ENCODE data around the gene YIF1A. TPM values are rescaled to one million over a fixed set of nuclear protein-coding genes. Genes with fewer than 3 reads are reported as not detected.

The YIF1A gene
- total and polyA plus RNA-seq, 2 of the 4 experiments (the other 2 are of a cell fraction): 128 to 207 TPM

DNA sequence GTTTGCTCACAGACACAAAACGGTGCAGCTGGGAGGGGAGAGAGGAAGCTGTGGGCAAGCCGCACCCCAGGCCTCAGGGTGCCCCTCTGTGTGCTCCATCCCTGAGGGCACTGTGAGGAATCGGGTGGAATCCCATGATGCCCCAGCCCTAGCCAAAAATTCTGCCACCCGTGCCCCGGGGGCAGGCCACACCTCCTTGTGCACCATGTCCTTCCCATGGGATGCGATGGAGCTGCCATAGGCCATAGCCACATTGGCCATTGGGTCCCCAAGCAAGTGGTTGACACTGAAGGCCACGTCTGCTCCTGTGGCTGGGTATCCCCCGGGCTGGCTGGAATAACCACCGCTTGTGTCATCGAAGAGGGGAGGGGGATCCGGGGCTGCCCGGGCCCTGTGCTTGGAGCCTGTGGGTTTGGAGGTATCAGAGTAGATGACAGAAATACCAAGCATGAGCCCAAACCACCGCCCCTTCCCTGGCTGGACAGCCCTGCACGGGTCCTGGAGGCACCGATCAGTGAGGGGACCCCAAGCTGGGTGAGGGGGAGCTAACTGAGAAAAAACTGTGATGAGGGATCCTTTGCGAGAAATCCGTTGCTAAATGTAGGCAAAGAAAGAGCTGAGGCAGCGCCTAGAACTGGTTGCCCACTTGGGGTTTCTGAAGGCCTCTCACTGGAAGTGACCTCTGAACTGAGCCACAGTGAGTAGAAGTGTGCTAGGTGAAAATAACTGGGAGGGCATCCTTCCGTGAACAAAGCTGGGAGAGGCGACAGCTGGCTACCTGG, 863 bp downstream of the YIF1A start:
- WGBS, 2 experiments (ENCODE audit: extremely low coverage in 2 of 2, insufficient read length in 1 of 2): 55% methylated on average over 11 of the region's 20 CpGs; no CpG with 5 or more reads in 1 of the 2 experiments
- peak overlapping the region; percentile 98 for H3K4ac ChIP-seq (ENCODE audit: low read depth, low read length)
- peak overlapping the region; percentile 4; the same call in 1 of the 2 replicates for H2BK120ac ChIP-seq (ENCODE audit: low read depth, low read length)
- peak overlapping the region; percentile 91 for H3K23ac ChIP-seq (ENCODE audit: low read depth, low read length)
- in situ Hi-C loops (cut with MboI; ENCODE audit: low sequenced_read_pairs) (no loop called here), intact Hi-C loops (cut with micrococcal nuclease) (loop anchor here (2.0 kb wide), 1 partner anchor 65 kb away; no protein-coding TSS in a partner anchor), dilution Hi-C loops (cut with HindIII; ENCODE audit: low sequenced_read_pairs, unreplicated experiment) (no loop called here)
- peaks cover 15 to 40% of the 10 kb centered on the region in 2 experiments; a peak in 3 of 4 replicates for H3K79me1 ChIP-seq (ENCODE audit: low read depth in 1 of 2, low read length in 2 of 2)
- H4K91ac ChIP-seq (ENCODE audit: insufficient read depth, low read depth, low read length): peak overlapping the region; percentile 93
- H3K18ac ChIP-seq (ENCODE audit: low read depth, low read length): peak overlapping the region; percentile 38; the same call in 1 of the 2 replicates
- H2BK20ac ChIP-seq (ENCODE audit: low read depth, low read length): no peak overlapping the region; the same call in 1 of the 2 replicates
- H4K8ac ChIP-seq (ENCODE audit: low read depth in 2 of 2, low read length in 2 of 2): peak overlapping the region; percentile 90 to 93
- peak overlapping the region; percentile 90 for H2AK5ac ChIP-seq (ENCODE audit: low read depth, low read length)
- peak overlapping the region; percentile 98 for H3K4me2 ChIP-seq (ENCODE audit: low read depth, low read length)
- H3K14ac ChIP-seq (replicated peaks; ENCODE audit: low read depth, low read length): peak overlapping the region; percentile 99
- H3K4me3 ChIP-seq (ENCODE audit: insufficient read depth, low read depth, low read length): peak overlapping the region; percentile 69
- peak overlapping the region; percentile 90 for H3K56ac ChIP-seq (ENCODE audit: extremely low read depth, insufficient read depth, low read length)
- ATAC-seq (ENCODE audit: low read depth) (peak; percentile 1), DNase-seq (no peak)
- H4K20me1 ChIP-seq (ENCODE audit: insufficient read depth, low read length): peaks cover 18% of the 10 kb centered on the region
- peaks cover 16% of the 10 kb centered on the region; the same call in 1 of the 2 replicates for H3K36me3 ChIP-seq (ENCODE audit: control insufficient read depth, insufficient read depth, low read length)
- peak overlapping the region; percentile 91 for H2BK5ac ChIP-seq (ENCODE audit: low read depth, low read length, poor library complexity, severe bottlenecking)
- H3K9ac ChIP-seq (ENCODE audit: low read depth, low read length): peak overlapping the region; percentile 99
- peak overlapping the region; percentile 92 for H4K5ac ChIP-seq (ENCODE audit: low read depth, low read length)
- TF ChIP-seq RCOR1 (IDR thresholded peaks at IDR 0.05; ENCODE audit: insufficient replicate concordance, low read length) (no peak), POLR2A (IDR thresholded peaks at IDR 0.05; ENCODE audit: low read depth, low read length) (no peak), NFE2L2 (IDR thresholded peaks at IDR 0.05; ENCODE audit: low read depth, low read length) (no peak), MAFK (IDR thresholded peaks at IDR 0.05; ENCODE audit: low read depth, low read length) (no peak), RFX5 (IDR thresholded peaks at IDR 0.05; ENCODE audit: low read depth, low read length) (no peak), RAD21 (IDR thresholded peaks at IDR 0.05; ENCODE audit: low read length) (no peak), SMC3 (IDR thresholded peaks at IDR 0.05; ENCODE audit: low read depth, low read length) (no peak), MXI1 (IDR thresholded peaks at IDR 0.05; ENCODE audit: borderline replicate concordance, low read depth, low read length) (no peak), CEBPB (IDR thresholded peaks at IDR 0.05; ENCODE audit: low read depth, low read length) (no peak), CHD1 (IDR thresholded peaks at IDR 0.05; ENCODE audit: low read depth, low read length) (no peak), BHLHE40 (IDR thresholded peaks at IDR 0.05; ENCODE audit: low read depth, low read length) (no peak), FOS (IDR thresholded peaks at IDR 0.05; ENCODE audit: low read depth, low read length) (no peak)
- TF ChIP-seq, protein P1, sequence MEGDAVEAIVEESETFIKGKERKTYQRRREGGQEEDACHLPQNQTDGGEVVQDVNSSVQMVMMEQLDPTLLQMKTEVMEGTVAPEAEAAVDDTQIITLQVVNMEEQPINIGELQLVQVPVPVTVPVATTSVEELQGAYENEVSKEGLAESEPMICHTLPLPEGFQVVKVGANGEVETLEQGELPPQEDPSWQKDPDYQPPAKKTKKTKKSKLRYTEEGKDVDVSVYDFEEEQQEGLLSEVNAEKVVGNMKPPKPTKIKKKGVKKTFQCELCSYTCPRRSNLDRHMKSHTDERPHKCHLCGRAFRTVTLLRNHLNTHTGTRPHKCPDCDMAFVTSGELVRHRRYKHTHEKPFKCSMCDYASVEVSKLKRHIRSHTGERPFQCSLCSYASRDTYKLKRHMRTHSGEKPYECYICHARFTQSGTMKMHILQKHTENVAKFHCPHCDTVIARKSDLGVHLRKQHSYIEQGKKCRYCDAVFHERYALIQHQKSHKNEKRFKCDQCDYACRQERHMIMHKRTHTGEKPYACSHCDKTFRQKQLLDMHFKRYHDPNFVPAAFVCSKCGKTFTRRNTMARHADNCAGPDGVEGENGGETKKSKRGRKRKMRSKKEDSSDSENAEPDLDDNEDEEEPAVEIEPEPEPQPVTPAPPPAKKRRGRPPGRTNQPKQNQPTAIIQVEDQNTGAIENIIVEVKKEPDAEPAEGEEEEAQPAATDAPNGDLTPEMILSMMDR (conservative IDR thresholded peaks at IDR 0.05; ENCODE audit: low read depth, low read length): no peak
- TF ChIP-seq, protein P2, sequence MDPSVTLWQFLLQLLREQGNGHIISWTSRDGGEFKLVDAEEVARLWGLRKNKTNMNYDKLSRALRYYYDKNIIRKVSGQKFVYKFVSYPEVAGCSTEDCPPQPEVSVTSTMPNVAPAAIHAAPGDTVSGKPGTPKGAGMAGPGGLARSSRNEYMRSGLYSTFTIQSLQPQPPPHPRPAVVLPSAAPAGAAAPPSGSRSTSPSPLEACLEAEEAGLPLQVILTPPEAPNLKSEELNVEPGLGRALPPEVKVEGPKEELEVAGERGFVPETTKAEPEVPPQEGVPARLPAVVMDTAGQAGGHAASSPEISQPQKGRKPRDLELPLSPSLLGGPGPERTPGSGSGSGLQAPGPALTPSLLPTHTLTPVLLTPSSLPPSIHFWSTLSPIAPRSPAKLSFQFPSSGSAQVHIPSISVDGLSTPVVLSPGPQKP (IDR thresholded peaks at IDR 0.05; ENCODE audit: borderline replicate concordance, low read depth, low read length): no peak
- TF ChIP-seq, protein P3, sequence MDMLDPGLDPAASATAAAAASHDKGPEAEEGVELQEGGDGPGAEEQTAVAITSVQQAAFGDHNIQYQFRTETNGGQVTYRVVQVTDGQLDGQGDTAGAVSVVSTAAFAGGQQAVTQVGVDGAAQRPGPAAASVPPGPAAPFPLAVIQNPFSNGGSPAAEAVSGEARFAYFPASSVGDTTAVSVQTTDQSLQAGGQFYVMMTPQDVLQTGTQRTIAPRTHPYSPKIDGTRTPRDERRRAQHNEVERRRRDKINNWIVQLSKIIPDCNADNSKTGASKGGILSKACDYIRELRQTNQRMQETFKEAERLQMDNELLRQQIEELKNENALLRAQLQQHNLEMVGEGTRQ (IDR thresholded peaks at IDR 0.05; ENCODE audit: low read depth, low read length): no peak
- POLR2A ChIA-PET (ENCODE audit: unreplicated experiment): no interaction called here
- peaks cover 21% of the 10 kb centered on the region for H3K27me3 ChIP-seq (ENCODE audit: control insufficient read depth, insufficient read depth, low read length)
- H3K4me1 ChIP-seq (ENCODE audit: control insufficient read depth, insufficient read depth, low read length): peaks cover 11% of the 10 kb centered on the region
- H3K9me3 ChIP-seq (ENCODE audit: control insufficient read depth, insufficient read depth, low read length): no peaks in the 10 kb centered on the region
- H3K9me1 ChIP-seq (ENCODE audit: insufficient read depth, low read length): peaks cover 17% of the 10 kb centered on the region
- H3K27ac ChIP-seq (ENCODE audit: insufficient read depth, low read length): peak overlapping the region; percentile 86
- CTCF ChIA-PET: no interaction called here
- H2AK9ac ChIP-seq (replicated peaks; ENCODE audit: low read depth, low read length, poor library complexity): peak overlapping the region; percentile 96
- H2BK15ac ChIP-seq (ENCODE audit: low read depth, low read length): no peak overlapping the region
- peak overlapping the region; percentile 98 for H2AFZ ChIP-seq (replicated peaks; ENCODE audit: low read length, poor library complexity)
- TSS peak; percentile 61 for BruUV-seq (replicated peaks)
